OCI-M1 (cell line): ENCODE measurements around the gene FOXC1.

Source experiments
- DNase-seq: peaks from one replicate; lab custom pipeline; 2025; lab: John Stamatoyannopoulos, UW

Gene FOXC1

GRCh38 chr6:1623769-1624057, 14.0 kb downstream of the FOXC1 start:
- DNase-seq: no peak

GRCh38 chr6:1624058-1624850, 14.5 kb downstream of the FOXC1 start:
- no peak for DNase-seq

GRCh38 chr6:1624851-1625781, 15.4 kb downstream of the FOXC1 start:
- DNase-seq: no peak

GRCh38 chr6:1625794-1626435, 16.2 kb downstream of the FOXC1 start:
- DNase-seq: no peak

GRCh38 chr6:1626481-1626880, 16.8 kb downstream of the FOXC1 start:
- DNase-seq: no peak

- DNase-seq: no peak
These were observed 18.3 kb downstream of the FOXC1 start for GRCh38 chr6:1627827-1628560.

- no peak for DNase-seq
These were observed 19.6 kb downstream of the FOXC1 start for GRCh38 chr6:1629316-1629715.

- no peak for DNase-seq
These were observed 20.6 kb downstream of the FOXC1 start for GRCh38 chr6:1630212-1630770.

GRCh38 chr6:1630771-1631217, 21.1 kb downstream of the FOXC1 start:
- peak; percentile 10 for DNase-seq

- DNase-seq: no peak
These were observed 21.5 kb downstream of the FOXC1 start for GRCh38 chr6:1631251-1631650.

GRCh38 chr6:1633366-1634021, 23.8 kb downstream of the FOXC1 start:
- no peak for DNase-seq

- no peak for DNase-seq
These were observed 24.4 kb downstream of the FOXC1 start for GRCh38 chr6:1634081-1634480.

GRCh38 chr6:1635305-1636010, 25.7 kb downstream of the FOXC1 start:
- no peak for DNase-seq

GRCh38 chr6:1636272-1636825, 26.6 kb downstream of the FOXC1 start:
- no peak for DNase-seq

GRCh38 chr6:1636971-1637871, 27.5 kb downstream of the FOXC1 start:
- no peak for DNase-seq

GRCh38 chr6:1639430-1639829, 29.7 kb downstream of the FOXC1 start:
- no peak for DNase-seq

- no peak for DNase-seq
These were observed 30.8 kb downstream of the FOXC1 start for GRCh38 chr6:1640476-1640875.

- no peak for DNase-seq
These were observed 31.7 kb downstream of the FOXC1 start for GRCh38 chr6:1641343-1641885.

- DNase-seq: no peak
These were observed 33.4 kb downstream of the FOXC1 start for GRCh38 chr6:1643111-1643510.
